Stimulated activated naive CD8-positive, alpha-beta T cell treated with anti-CD3 and anti-CD28 coated beads, Interleukin-15, amount 100 ng/mL, for 72 hours (primary cell): ENCODE data around the gene MTCL3.

ENCODE experiments used
- ATAC-seq: fragments of 150-1000 bp; cut with Tn5 transposase; 2 replicates; pipeline ENCODE4 v1.10.0; 2021; ENCODE audit warnings: mild to moderate bottlenecking, moderate library complexity
- DNase-seq, 2 donors: peaks; one replicate each; pipeline ENCODE4 v3.0.0; 2021 to 2022
- H3K27ac Mint-ChIP-seq, 2 donors: one replicate each; pipeline ENCODE4 v1.8.0; 2022; ENCODE audit warnings: mild to moderate bottlenecking in 2 of 2, mixed read lengths in 2 of 2, moderate library complexity in 2 of 2
- H3K27me3 Mint-ChIP-seq: one replicate; pipeline ENCODE4 v1.8.0; 2022; ENCODE audit warnings: mixed read lengths
- H3K4me1 Mint-ChIP-seq: one replicate; pipeline ENCODE4 v1.8.0; 2022; ENCODE audit warnings: mild to moderate bottlenecking, mixed read lengths
- H3K4me3 Mint-ChIP-seq, 2 donors: one replicate each; pipeline ENCODE4 v1.8.0; 2022; ENCODE audit warnings: mild to moderate bottlenecking in 2 of 2, mixed read lengths in 2 of 2, moderate library complexity in 1 of 2
- H3K9me3 Mint-ChIP-seq, 2 donors: one replicate each; pipeline ENCODE4 v1.8.0; 2022; ENCODE audit warnings: mixed read lengths in 2 of 2

Gene MTCL3

GRCh38 chr6:127489248-127489647, 29.9 kb downstream of the MTCL3 start:
- Mint-ChIP-seq H3K27me3 (no peaks in the 10 kb centered on the region), H3K27ac (no peak overlapping the region), H3K9me3 (peaks cover 10 to 12% of the 10 kb centered on the region in 2 donors), H3K4me3 (no peak overlapping the region), H3K4me1 (peaks cover 30% of the 10 kb centered on the region)
- DNase-seq = no peak
- ATAC-seq = no peak

GRCh38 chr6:127486934-127487333, 32.2 kb downstream of the MTCL3 start:
- Mint-ChIP-seq H3K27me3 (no peaks in the 10 kb centered on the region), H3K9me3 (peaks cover 11 to 12% of the 10 kb centered on the region in 2 donors), H3K27ac (no peak overlapping the region), H3K4me3 (no peak overlapping the region), H3K4me1 (peaks cover 36% of the 10 kb centered on the region)
- DNase-seq (no peak), ATAC-seq (no peak)

- DNase-seq (peak in 1 of 2 donors; percentile 10), ATAC-seq (peak; percentile 93)
Observed at GRCh38 chr6:127484212-127484863, 34.8 kb downstream of the MTCL3 start.

GRCh38 chr6:127483399-127484055, 35.6 kb downstream of the MTCL3 start:
- Mint-ChIP-seq H3K9me3 (peaks cover 11 to 15% of the 10 kb centered on the region in 2 donors), H3K27me3 (no peaks in the 10 kb centered on the region)

More at GRCh38 chr6:127484212-127484863, 34.8 kb downstream of the MTCL3 start:
- H3K9me3 Mint-ChIP-seq = peaks cover 11 to 12% of the 10 kb centered on the region in 2 donors
- peaks cover 31% of the 10 kb centered on the region for H3K4me1 Mint-ChIP-seq
- no peaks in the 10 kb centered on the region for H3K27me3 Mint-ChIP-seq
- H3K4me3 Mint-ChIP-seq = peak overlapping the region; percentile 38 to 46
- H3K27ac Mint-ChIP-seq = no peak overlapping the region

GRCh38 chr6:127482325-127482724, 36.8 kb downstream of the MTCL3 start:
- peaks cover 27% of the 10 kb centered on the region for H3K4me1 Mint-ChIP-seq
- no peak overlapping the region for H3K4me3 Mint-ChIP-seq
- H3K27me3 Mint-ChIP-seq = no peaks in the 10 kb centered on the region
- ATAC-seq = no peak
- H3K27ac Mint-ChIP-seq = no peak overlapping the region
- H3K9me3 Mint-ChIP-seq = peaks cover 11 to 19% of the 10 kb centered on the region in 2 donors
- DNase-seq = no peak

More at GRCh38 chr6:127483399-127484055, 35.6 kb downstream of the MTCL3 start:
- Mint-ChIP-seq H3K4me1 (peaks cover 27% of the 10 kb centered on the region), H3K4me3 (peak overlapping the region; percentile 38 to 46), H3K27ac (peak overlapping the region in 1 of 2 donors; percentile 36)
- ATAC-seq = peak; percentile 7
- no peak for DNase-seq

GRCh38 chr6:127481628-127482027, 37.5 kb downstream of the MTCL3 start:
- Mint-ChIP-seq H3K4me3 (no peak overlapping the region), H3K27ac (no peak overlapping the region), H3K4me1 (peaks cover 27% of the 10 kb centered on the region), H3K27me3 (no peaks in the 10 kb centered on the region), H3K9me3 (peaks cover 11 to 19% of the 10 kb centered on the region in 2 donors)
- ATAC-seq (no peak), DNase-seq (no peak)

- Mint-ChIP-seq H3K9me3 (peaks cover 11 to 21% of the 10 kb centered on the region in 2 donors), H3K4me3 (no peak overlapping the region), H3K27ac (no peak overlapping the region), H3K4me1 (peaks cover 27% of the 10 kb centered on the region), H3K27me3 (no peaks in the 10 kb centered on the region)
- DNase-seq (no peak), ATAC-seq (no peak)
Observed at GRCh38 chr6:127481111-127481510, 38.0 kb downstream of the MTCL3 start.

- Mint-ChIP-seq H3K4me1 (no peaks in the 10 kb centered on the region), H3K4me3 (no peak overlapping the region)
Observed at GRCh38 chr6:127477658-127478057, 41.5 kb downstream of the MTCL3 start.

GRCh38 chr6:127475823-127476176, 43.3 kb downstream of the MTCL3 start:
- no peaks in the 10 kb centered on the region for H3K27me3 Mint-ChIP-seq
- no peak for ATAC-seq
- peak overlapping the region in 1 of 2 donors; percentile 17 for H3K4me3 Mint-ChIP-seq
- H3K9me3 Mint-ChIP-seq = peaks cover 0 to 12% of the 10 kb centered on the region in 2 donors
- no peak for DNase-seq
- H3K4me1 Mint-ChIP-seq = no peaks in the 10 kb centered on the region
- H3K27ac Mint-ChIP-seq = no peak overlapping the region

More at GRCh38 chr6:127477658-127478057, 41.5 kb downstream of the MTCL3 start:
- ATAC-seq (no peak), DNase-seq (no peak)
- Mint-ChIP-seq H3K27me3 (no peaks in the 10 kb centered on the region), H3K27ac (no peak overlapping the region), H3K9me3 (peaks cover 0 to 12% of the 10 kb centered on the region in 2 donors)

GRCh38 chr6:127475135-127475822, 43.9 kb downstream of the MTCL3 start:
- peak in 1 of 2 donors; percentile 8 for DNase-seq
- H3K27ac Mint-ChIP-seq = peak overlapping the region in 1 of 2 donors; percentile 10
- H3K4me1 Mint-ChIP-seq = no peaks in the 10 kb centered on the region
- ATAC-seq = peak; percentile 49
- H3K9me3 Mint-ChIP-seq = peaks cover 0 to 12% of the 10 kb centered on the region in 2 donors
- H3K4me3 Mint-ChIP-seq = no peak overlapping the region
- H3K27me3 Mint-ChIP-seq = no peaks in the 10 kb centered on the region

GRCh38 chr6:127471379-127472255, 47.5 kb downstream of the MTCL3 start:
- no peak overlapping the region for H3K4me3 Mint-ChIP-seq
- DNase-seq (no peak), ATAC-seq (no peak)
- peaks cover 0 to 5% of the 10 kb centered on the region in 2 donors for H3K9me3 Mint-ChIP-seq
- H3K27ac Mint-ChIP-seq = no peak overlapping the region
- no peaks in the 10 kb centered on the region for H3K27me3 Mint-ChIP-seq
- no peaks in the 10 kb centered on the region for H3K4me1 Mint-ChIP-seq

- Mint-ChIP-seq H3K9me3 (no peaks in the 10 kb centered on the region), H3K27ac (no peak overlapping the region), H3K27me3 (no peaks in the 10 kb centered on the region), H3K4me3 (no peak overlapping the region), H3K4me1 (no peaks in the 10 kb centered on the region)
- ATAC-seq = no peak
- no peak for DNase-seq
Observed at GRCh38 chr6:127468936-127469335, 50.2 kb downstream of the MTCL3 start.

- H3K9me3 Mint-ChIP-seq = no peaks in the 10 kb centered on the region
- no peak overlapping the region for H3K4me3 Mint-ChIP-seq
- no peak for ATAC-seq
- no peaks in the 10 kb centered on the region for H3K27me3 Mint-ChIP-seq
- H3K27ac Mint-ChIP-seq = no peak overlapping the region
- H3K4me1 Mint-ChIP-seq = no peaks in the 10 kb centered on the region
- no peak for DNase-seq
Observed at GRCh38 chr6:127466416-127466815, 52.7 kb downstream of the MTCL3 start.

- H3K27ac Mint-ChIP-seq = peak overlapping the region in 1 of 2 donors; percentile 16
- DNase-seq = peak; percentile 52 to 62
- H3K9me3 Mint-ChIP-seq = no peaks in the 10 kb centered on the region
- no peaks in the 10 kb centered on the region for H3K27me3 Mint-ChIP-seq
- peak; percentile 91 for ATAC-seq
- no peak overlapping the region for H3K4me3 Mint-ChIP-seq
- H3K4me1 Mint-ChIP-seq = peaks cover 9% of the 10 kb centered on the region
Observed at GRCh38 chr6:127464881-127465459, 54.2 kb downstream of the MTCL3 start.
